HepG2 (cell line): ENCODE results near the gene FOXD1. TPM values are rescaled to one million over a fixed set of nuclear protein-coding genes. Genes with fewer than 3 reads are reported as not detected.
A peak's percentile ranks its signal among the peaks of the same experiment; 100 is the strongest.

Source experiments
- AHR ChIP-seq: IDR thresholded peaks from 2 replicates; pipeline ENCODE4 v1.6.1; 2018; ENCODE audit warnings: missing genetic modification reagents, missing compliant biosample characterization
- ATF4 ChIP-seq, 2 experiments: fragments of 450-650 bp in 1 of 2; sonication (generic) in 1 of 2; formaldehyde crosslinking; IDR thresholded peaks; 2 replicates each; pipeline versions ENCODE4 v1.5.0 to v1.8.0; 2020 to 2022; ENCODE audit warnings: mild to moderate bottlenecking in 1 of 2, missing genetic modification reagents in 1 of 2
- CHD2 ChIP-seq: IDR thresholded peaks from 2 replicates; pipeline ENCODE4 v1.6.1; 2011; ENCODE audit warnings: low read depth, low read length, improper control_type of control experiment
- CREB1 ChIP-seq, 2 experiments: fragments of 450-650 bp in 1 of 2; IDR thresholded peaks; 2 replicates each; pipeline ENCODE4 v1.6.1; 2016 to 2017; ENCODE audit warnings: control low read depth in 1 of 2, mild to moderate bottlenecking in 1 of 2, missing compliant biosample characterization in 1 of 2, missing genetic modification characterization in 1 of 2
- DR1 ChIP-seq: sonication (generic); formaldehyde crosslinking; IDR thresholded peaks from 2 replicates; pipeline ENCODE4 v1.8.0; 2021; ENCODE audit warnings: mild to moderate bottlenecking, missing genetic modification reagents, inconsistent platforms
- ETS1 ChIP-seq: sonication (generic); formaldehyde crosslinking; IDR thresholded peaks from 2 replicates; pipeline ENCODE4 v1.4.0; 2020; ENCODE audit warnings: missing genetic modification reagents
- FOSL1 ChIP-seq: sonication (generic); formaldehyde crosslinking; IDR thresholded peaks from 2 replicates; pipeline ENCODE4 v1.9.0; 2021; ENCODE audit warnings: missing genetic modification reagents, borderline replicate concordance
- KDM2A ChIP-seq: sonication (generic); formaldehyde crosslinking; IDR thresholded peaks from 2 replicates; pipeline ENCODE4 v1.4.0; 2020; ENCODE audit warnings: low read depth, missing genetic modification reagents, borderline replicate concordance
- KLF6 ChIP-seq: IDR thresholded peaks from 2 replicates; pipeline ENCODE4 v1.8.0; 2016; ENCODE audit warnings: missing biosample characterization, missing genetic modification reagents
- NFE2 ChIP-seq: sonication (generic); formaldehyde crosslinking; IDR thresholded peaks from 2 replicates; pipeline ENCODE4 v1.4.0; 2020; ENCODE audit warnings: missing genetic modification reagents
- POGZ ChIP-seq: sonication (generic); formaldehyde crosslinking; IDR thresholded peaks from 2 replicates; pipeline ENCODE4 v1.4.0; 2020; ENCODE audit warnings: mild to moderate bottlenecking, missing genetic modification reagents
- PRMT3 ChIP-seq: sonication (generic); formaldehyde crosslinking; IDR thresholded peaks from 2 replicates; pipeline ENCODE4 v1.8.1; 2022; ENCODE audit warnings: low read depth, mild to moderate bottlenecking, moderate library complexity, missing genetic modification reagents, borderline replicate concordance
- TBX3 ChIP-seq: fragments of 450-650 bp; IDR thresholded peaks from 2 replicates; pipeline ENCODE4 v1.6.1; 2017; ENCODE audit warnings: antibody characterized with exemption, mild to moderate bottlenecking, inconsistent platforms, borderline replicate concordance
- ZBTB44 ChIP-seq: sonication (generic); formaldehyde crosslinking; IDR thresholded peaks from 2 replicates; pipeline ENCODE4 v1.4.0; 2020; ENCODE audit warnings: missing genetic modification reagents
- ZBTB8A ChIP-seq: sonication (generic); formaldehyde crosslinking; IDR thresholded peaks from 2 replicates; pipeline ENCODE4 v1.4.0; 2020; ENCODE audit warnings: mild to moderate bottlenecking, low read depth, missing genetic modification reagents, borderline replicate concordance
- ZIK1 ChIP-seq: sonication (generic); formaldehyde crosslinking; IDR thresholded peaks from 2 replicates; pipeline ENCODE4 v1.5.0; 2020; ENCODE audit warnings: mild to moderate bottlenecking, low read depth, missing genetic modification reagents, borderline replicate concordance
- ZNF235 ChIP-seq: sonication (generic); formaldehyde crosslinking; IDR thresholded peaks from 2 replicates; pipeline ENCODE4 v1.8.1; 2023; ENCODE audit warnings: mild to moderate bottlenecking, missing genetic modification reagents, borderline replicate concordance
- ZNF513 ChIP-seq: sonication (generic); formaldehyde crosslinking; conservative IDR thresholded peaks from 2 replicates; pipeline ENCODE4 v1.5.0; 2020; ENCODE audit warnings: missing genetic modification reagents
- ZNF574 ChIP-seq: sonication (generic); formaldehyde crosslinking; IDR thresholded peaks from 2 replicates; pipeline ENCODE4 v1.4.0; 2020; ENCODE audit warnings: missing genetic modification reagents
- ZNF703 ChIP-seq: sonication (generic); formaldehyde crosslinking; IDR thresholded peaks from 2 replicates; pipeline ENCODE4 v1.5.1; 2020; ENCODE audit warnings: missing genetic modification reagents, mild to moderate bottlenecking, moderate library complexity, borderline replicate concordance
- ZSCAN21 ChIP-seq: sonication (generic); formaldehyde crosslinking; IDR thresholded peaks from 2 replicates; pipeline ENCODE4 v1.8.0; 2022; ENCODE audit warnings: mild to moderate bottlenecking, missing genetic modification reagents, moderate library complexity, borderline replicate concordance
- polyA plus RNA-seq, 8 experiments: library from polyadenylated mRNA; depleted of rRNA in 3 of 8; stranded (reverse) in 7 of 8; unstranded in 1 of 8; fragments of >200 nt; fragmentation: Illumina TruSeq in 4 of 8; extraction: Trizol in 4 of 8; gene quantifications; 2 replicates each; pipeline versions ENCODE4 v1.2.1 to v1.2.3, GENCODE V29; 2011 to 2016; ENCODE audit warnings: low read depth in 4 of 8, missing spikeins in 1 of 8, mixed read lengths in 1 of 8; ENCODE audit not compliant: insufficient read depth in 1 of 8
- total RNA-seq, 5 experiments: library from RNA; depleted of rRNA; stranded (reverse); fragments of >200 nt; fragmentation: Illumina TruSeq; extraction: Trizol; gene quantifications; 2 replicates each; pipeline ENCODE4 v1.2.3, GENCODE V29; 2016; ENCODE audit warnings: low read depth in 1 of 5

FOXD1 gene
- total and polyA plus RNA-seq, 2 of the 13 experiments (the other 11 are each of a cell fraction or from before 2014, with no cell fraction given): 0.04 to 0.05 TPM

GRCh38 chr5:73448463-73449136 is at the start of gene FOXD1 (continued):
- no peak for TF ChIP-seq ZNF574 (CRISPR knock-in tag)
- TF ChIP-seq PRMT3: no peak
- no peak for TF ChIP-seq ZNF235 (CRISPR knock-in tag)
- no peak for TF ChIP-seq ZIK1 (CRISPR knock-in tag)
- no peak for TF ChIP-seq NFE2 (CRISPR knock-in tag)
- no peak for TF ChIP-seq ZBTB44 (CRISPR knock-in tag)
- TF ChIP-seq AHR (CRISPR knock-in tag): peak; percentile 42; the same call in 1 of the 2 replicates
- no peak for TF ChIP-seq DR1 (CRISPR knock-in tag)
- TF ChIP-seq POGZ (CRISPR knock-in tag): 0 out of 2 replicates have a peak, but pooled peaks have one; percentile 28
- no peak for TF ChIP-seq ZNF513 (CRISPR knock-in tag)
- peak; percentile 25; the same call in 1 of the 2 replicates for TF ChIP-seq CREB1 (IDR thresholded peaks at IDR 0.05)
- TF ChIP-seq CREB1 (CRISPR knock-in tag; IDR thresholded peaks at IDR 0.05): no peak
- TF ChIP-seq KDM2A (CRISPR knock-in tag): peak; percentile 37; the same call in 1 of the 2 replicates
- no peak for TF ChIP-seq KLF6
- no peak for TF ChIP-seq CHD2
- TF ChIP-seq TBX3: no peak
- no peak for TF ChIP-seq ETS1 (CRISPR knock-in tag)
- no peak for TF ChIP-seq ZSCAN21 (CRISPR knock-in tag)
- peak in 1 of 2 experiments; percentile 25; a peak in 1 of 4 replicates for TF ChIP-seq ATF4 (CRISPR knock-in tag; IDR thresholded peaks at IDR 0.05)
- TF ChIP-seq FOSL1 (CRISPR knock-in tag): no peak
- no peak for TF ChIP-seq ZNF703
- no peak for TF ChIP-seq ZBTB8A
